ENCODE measurements around the gene RGS14. TPM values are rescaled to one million over a fixed set of nuclear protein-coding genes. Genes with fewer than 3 reads are reported as not detected.

Gene RGS14
- total and polyA plus RNA-seq, 2 donors (not counting 3 experiments of a cell fraction or from before 2014, with no cell fraction given), result 4.3 to 7.3 TPM

DNA sequence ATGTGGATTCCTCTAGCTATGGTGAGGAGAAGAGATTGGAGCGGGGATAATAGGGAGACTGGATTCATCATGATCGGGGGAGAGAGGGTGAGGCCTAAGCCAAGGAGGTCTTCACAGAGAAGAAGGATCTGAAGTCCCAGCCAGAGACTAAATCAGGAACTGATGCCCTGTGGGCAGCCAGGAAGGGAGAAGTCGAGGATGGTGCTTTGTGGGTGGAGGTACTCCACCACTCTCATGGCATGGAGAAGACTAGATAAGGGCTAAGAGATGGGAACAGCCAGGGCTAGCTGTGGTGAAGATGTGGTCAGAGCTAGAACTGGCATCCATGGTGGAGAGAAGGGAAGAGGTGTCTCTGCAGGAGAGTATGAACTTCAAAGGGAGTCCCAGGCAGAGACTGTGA lies 3.0 kb upstream of the RGS14 start:
- POLR2A ChIA-PET, result no interaction called here
- CTCF ChIA-PET, result interaction anchor here (1.1 to 6.3 kb wide), 2 partner anchors 15 to 27 kb away, joined by 3 to 31 read pairs; no protein-coding TSS in a partner anchor

DNA sequence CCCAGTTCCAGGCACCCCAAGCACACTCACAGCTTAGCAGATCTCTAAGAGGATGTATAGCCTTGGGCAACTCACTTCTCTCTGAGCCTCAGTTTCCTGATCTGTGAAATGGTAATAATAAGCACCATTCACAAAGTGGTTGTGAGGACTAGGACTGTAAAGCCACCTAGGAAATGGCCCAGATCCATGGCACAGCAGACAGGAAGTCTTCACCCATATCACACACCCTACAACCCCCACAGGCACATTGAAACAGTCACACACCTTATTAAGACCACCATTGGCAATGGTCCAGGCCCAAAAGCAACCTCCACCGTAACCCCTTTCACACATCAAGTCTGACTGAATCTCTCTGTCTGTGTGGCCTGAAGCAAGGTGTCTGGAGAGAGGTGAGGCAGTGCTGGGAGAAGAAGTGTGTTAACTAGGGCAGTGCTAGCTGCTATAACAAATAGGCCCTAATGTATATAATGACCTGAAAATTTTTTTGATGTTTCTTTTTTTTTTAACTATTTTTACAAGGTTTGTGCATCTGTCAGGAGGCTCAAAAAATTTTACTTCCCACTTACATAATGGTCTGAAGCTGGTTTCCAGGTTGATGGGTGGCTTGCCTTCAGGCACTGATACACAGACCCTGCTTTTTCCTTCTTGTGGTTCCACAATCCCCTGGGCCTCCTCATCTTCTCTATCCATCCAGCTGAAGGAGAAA lies 2.4 kb upstream of the RGS14 start:
- no peak for DNase-seq (ENCODE audit: low read depth, low spot score)
- dilution Hi-C loops (cut with MboI; ENCODE audit: extremely low pct_ligation_motif_present, low sequenced_read_pairs), result no loop called here
- Histone ChIP-seq H3K27ac (ENCODE audit: insufficient read depth, low read depth, low read length) (no peak overlapping the region), H3K4me3 (replicated peaks in 1 of 3; ENCODE audit: insufficient read depth in 1 of 3, low read depth in 1 of 3, low read length in 3 of 3) (no peak overlapping the region), H3K9me1 (replicated peaks; ENCODE audit: control insufficient read depth, extremely low read depth, insufficient read depth, low read length) (no peaks in the 10 kb centered on the region), H3K27me3 (ENCODE audit: control insufficient read depth in 2 of 2, insufficient read depth in 2 of 2, low read length in 2 of 2) (no peaks in the 10 kb centered on the region), H3K4me1 (ENCODE audit: control insufficient read depth, extremely low read depth, insufficient read depth, low read length) (peaks cover 26% of the 10 kb centered on the region), H3K4me2 (ENCODE audit: insufficient read depth, low read length) (no peak overlapping the region), H3K79me2 (ENCODE audit: control insufficient read depth, insufficient read depth, low read length) (peaks cover 10% of the 10 kb centered on the region), H3K9ac (replicated peaks; ENCODE audit: extremely low read depth, insufficient read depth, low read length) (no peak overlapping the region), H2AFZ (ENCODE audit: low read depth, low read length) (no peak overlapping the region), H3K9me3 (replicated peaks; ENCODE audit: control insufficient read depth, insufficient read depth, low read length) (no peaks in the 10 kb centered on the region), H3K36me3 (ENCODE audit: control insufficient read depth in 2 of 2, extremely low read depth in 1 of 2, insufficient read depth in 2 of 2, low read length in 2 of 2) (no peaks in the 10 kb centered on the region), H4K20me1 (replicated peaks; ENCODE audit: control insufficient read depth, extremely low read depth, insufficient read depth, low read length) (no peaks in the 10 kb centered on the region)
- ChIA-PET CTCF (interaction anchor here (1.1 to 6.3 kb wide), 2 partner anchors 15 to 27 kb away, joined by 3 to 31 read pairs; no protein-coding TSS in a partner anchor), POLR2A (no interaction called here)
- FAIRE-seq, result no peak
- no TSS peak for BruUV-seq (replicated peaks)
- intact Hi-C loops (cut with micrococcal nuclease), result no loop called here
- no peak for TF ChIP-seq POLR2A (IDR thresholded peaks at IDR 0.05; ENCODE audit: low read depth, low read length)
- TF ChIP-seq, protein P1, sequence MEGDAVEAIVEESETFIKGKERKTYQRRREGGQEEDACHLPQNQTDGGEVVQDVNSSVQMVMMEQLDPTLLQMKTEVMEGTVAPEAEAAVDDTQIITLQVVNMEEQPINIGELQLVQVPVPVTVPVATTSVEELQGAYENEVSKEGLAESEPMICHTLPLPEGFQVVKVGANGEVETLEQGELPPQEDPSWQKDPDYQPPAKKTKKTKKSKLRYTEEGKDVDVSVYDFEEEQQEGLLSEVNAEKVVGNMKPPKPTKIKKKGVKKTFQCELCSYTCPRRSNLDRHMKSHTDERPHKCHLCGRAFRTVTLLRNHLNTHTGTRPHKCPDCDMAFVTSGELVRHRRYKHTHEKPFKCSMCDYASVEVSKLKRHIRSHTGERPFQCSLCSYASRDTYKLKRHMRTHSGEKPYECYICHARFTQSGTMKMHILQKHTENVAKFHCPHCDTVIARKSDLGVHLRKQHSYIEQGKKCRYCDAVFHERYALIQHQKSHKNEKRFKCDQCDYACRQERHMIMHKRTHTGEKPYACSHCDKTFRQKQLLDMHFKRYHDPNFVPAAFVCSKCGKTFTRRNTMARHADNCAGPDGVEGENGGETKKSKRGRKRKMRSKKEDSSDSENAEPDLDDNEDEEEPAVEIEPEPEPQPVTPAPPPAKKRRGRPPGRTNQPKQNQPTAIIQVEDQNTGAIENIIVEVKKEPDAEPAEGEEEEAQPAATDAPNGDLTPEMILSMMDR (IDR thresholded peaks at IDR 0.05; ENCODE audit: extremely low read depth in 1 of 2, insufficient read depth in 1 of 2, low read depth in 1 of 2, low read length in 2 of 2), result no peak
- TF ChIP-seq JUN (IDR thresholded peaks at IDR 0.05; ENCODE audit: borderline replicate concordance, insufficient read depth, insufficient read length, low read depth), result no peak
- TF ChIP-seq FOS (IDR thresholded peaks at IDR 0.05; ENCODE audit: borderline replicate concordance, insufficient read depth, low read length), result no peak
- TF ChIP-seq, protein P2, sequence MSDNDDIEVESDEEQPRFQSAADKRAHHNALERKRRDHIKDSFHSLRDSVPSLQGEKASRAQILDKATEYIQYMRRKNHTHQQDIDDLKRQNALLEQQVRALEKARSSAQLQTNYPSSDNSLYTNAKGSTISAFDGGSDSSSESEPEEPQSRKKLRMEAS (IDR thresholded peaks at IDR 0.05; ENCODE audit: insufficient read depth, insufficient read length), result no peak
- TF ChIP-seq MYC (IDR thresholded peaks at IDR 0.05; ENCODE audit: low read depth, low read length), result no peak
- no peak for TF ChIP-seq GATA2 (IDR thresholded peaks at IDR 0.05; ENCODE audit: insufficient read depth, insufficient read length, low read depth, low read length)
- no peak for TF ChIP-seq EZH2 (IDR thresholded peaks at IDR 0.05; ENCODE audit: borderline replicate concordance, low read depth, low read length, severe bottlenecking)

More for the DNA sequence above, 3.0 kb upstream of the RGS14 start:
- Histone ChIP-seq H3K9me1 (replicated peaks; ENCODE audit: control insufficient read depth, extremely low read depth, insufficient read depth, low read length) (no peaks in the 10 kb centered on the region), H3K36me3 (ENCODE audit: control insufficient read depth in 2 of 2, extremely low read depth in 1 of 2, insufficient read depth in 2 of 2, low read length in 2 of 2) (no peaks in the 10 kb centered on the region), H3K4me3 (replicated peaks in 1 of 3; ENCODE audit: insufficient read depth in 1 of 3, low read depth in 1 of 3, low read length in 3 of 3) (no peak overlapping the region), H3K79me2 (ENCODE audit: control insufficient read depth, insufficient read depth, low read length) (peaks cover 16% of the 10 kb centered on the region), H2AFZ (ENCODE audit: low read depth, low read length) (no peak overlapping the region), H3K4me2 (ENCODE audit: insufficient read depth, low read length) (no peak overlapping the region), H3K27me3 (ENCODE audit: control insufficient read depth in 2 of 2, insufficient read depth in 2 of 2, low read length in 2 of 2) (no peaks in the 10 kb centered on the region), H3K9me3 (replicated peaks; ENCODE audit: control insufficient read depth, insufficient read depth, low read length) (no peaks in the 10 kb centered on the region), H3K9ac (replicated peaks; ENCODE audit: extremely low read depth, insufficient read depth, low read length) (no peak overlapping the region), H3K27ac (ENCODE audit: insufficient read depth, low read depth, low read length) (no peak overlapping the region), H4K20me1 (replicated peaks; ENCODE audit: control insufficient read depth, extremely low read depth, insufficient read depth, low read length) (no peaks in the 10 kb centered on the region), H3K4me1 (ENCODE audit: control insufficient read depth, extremely low read depth, insufficient read depth, low read length) (peaks cover 32% of the 10 kb centered on the region)
- no TSS peak for BruUV-seq (replicated peaks)
- TF ChIP-seq EZH2 (IDR thresholded peaks at IDR 0.05; ENCODE audit: borderline replicate concordance, low read depth, low read length, severe bottlenecking), result no peak
- no peak for TF ChIP-seq MYC (IDR thresholded peaks at IDR 0.05; ENCODE audit: low read depth, low read length)
- TF ChIP-seq POLR2AphosphoS5 (IDR thresholded peaks at IDR 0.05; ENCODE audit: insufficient read depth, low read depth, low read length), result no peak
- no peak for FAIRE-seq
- DNase-seq (ENCODE audit: low read depth, low spot score), result no peak
- intact Hi-C loops (cut with micrococcal nuclease) (no loop called here), dilution Hi-C loops (cut with MboI; ENCODE audit: extremely low pct_ligation_motif_present, low sequenced_read_pairs) (no loop called here)
